Cerebellar cortex (tissue), 1 donor: ENCODE results near the gene FYB2.

Experiments used
- DNase-seq: peaks from one replicate; pipeline ENCODE4 v3.0.0-alpha.2; 2015; ENCODE audit warnings: low spot score

Gene FYB2

GRCh38 chr1:56819387-56819899, at the start of gene FYB2:
TSS of gene FYB2 (minus strand) at chr1:56819404. CDS start at chr1:56819290, 114 bp downstream.
- DNase-seq, result no peak

- DNase-seq, result no peak
These were observed 49.6 kb upstream of the FYB2 start for GRCh38 chr1:56868761-56869160.

- no peak for DNase-seq
These were observed 48.3 kb upstream of the FYB2 start for GRCh38 chr1:56867491-56867890.

GRCh38 chr1:56866656-56867055, 47.5 kb upstream of the FYB2 start:
- no peak for DNase-seq

- no peak for DNase-seq
These were observed 45.2 kb upstream of the FYB2 start for GRCh38 chr1:56864430-56864829.

- DNase-seq, result no peak
These were observed 44.2 kb upstream of the FYB2 start for GRCh38 chr1:56863265-56863992.

GRCh38 chr1:56859287-56859686, 40.1 kb upstream of the FYB2 start:
- DNase-seq, result no peak

- DNase-seq, result no peak
These were observed 37.0 kb upstream of the FYB2 start for GRCh38 chr1:56856186-56856585.

- no peak for DNase-seq
These were observed 36.0 kb upstream of the FYB2 start for GRCh38 chr1:56855190-56855589.

GRCh38 chr1:56854521-56855099, 35.4 kb upstream of the FYB2 start, which contains the start of gene C8A:
TSS of gene C8A (plus strand) at chr1:56854797. CDS start at chr1:56854902, 105 bp downstream.
- DNase-seq, result no peak

- DNase-seq, result no peak
These were observed 33.3 kb upstream of the FYB2 start for GRCh38 chr1:56852476-56852875.

GRCh38 chr1:56850922-56851321, 31.7 kb upstream of the FYB2 start:
- DNase-seq, result no peak

GRCh38 chr1:56850411-56850810, 31.2 kb upstream of the FYB2 start:
- DNase-seq, result no peak

GRCh38 chr1:56849750-56850149, 30.5 kb upstream of the FYB2 start:
- no peak for DNase-seq

GRCh38 chr1:56845343-56845742, 26.1 kb upstream of the FYB2 start:
- no peak for DNase-seq

GRCh38 chr1:56844545-56845136, 25.4 kb upstream of the FYB2 start:
- no peak for DNase-seq

GRCh38 chr1:56843544-56843943, 24.3 kb upstream of the FYB2 start:
- DNase-seq, result no peak

GRCh38 chr1:56838759-56839158, 19.6 kb upstream of the FYB2 start:
- no peak for DNase-seq

GRCh38 chr1:56837244-56837939, 18.2 kb upstream of the FYB2 start:
- DNase-seq, result no peak

GRCh38 chr1:56836359-56836758, 17.2 kb upstream of the FYB2 start:
- no peak for DNase-seq

GRCh38 chr1:56835657-56836056, 16.5 kb upstream of the FYB2 start:
- no peak for DNase-seq

- DNase-seq, result no peak
These were observed 15.1 kb upstream of the FYB2 start for GRCh38 chr1:56834137-56834900.
